Right ventricle myocardium superior (tissue), 1 donor: ENCODE data around the gene CHRM4. TPM values are rescaled to one million over a fixed set of nuclear protein-coding genes. Genes with fewer than 3 reads are reported as not detected.

Source experiments
- ATAC-seq: fragments of 200-7000 bp; cut with Tn5 transposase; one replicate; pipeline ENCODE4 v1.9.1; 2020; ENCODE audit warnings: mild to moderate bottlenecking; ENCODE audit not compliant: poor library complexity
- DNase-seq: peaks from one replicate; pipeline ENCODE4 v3.0.0-alpha.2; 2020
- intact Hi-C: fragments of 100-400 bp; cut with DNase I; formaldehyde crosslinking; loops from one replicate; pipeline ENCODE4 v1.11.2; 2022
- total RNA-seq: library from RNA; stranded (reverse); fragmentation: NEBNext Ultra II Directional; extraction: Animal tissue kit (Norgen Biotek cat#: 25700); gene quantifications from one replicate; pipeline ENCODE4 v1.2.1, GENCODE V29; 2021
- donor health status: DM: no; HTN: yes; CAD: no; lungs with severe emphysema.

Gene CHRM4
- total RNA-seq, 1 donor from 2014 or later, result not detected

GRCh38 chr11:46361283-46362155 is 30.1 kb downstream of the CHRM4 start:
- peak; percentile 82 for ATAC-seq
- DNase-seq, result peak; percentile 82
- intact Hi-C loops, result no loop called here

DNA sequence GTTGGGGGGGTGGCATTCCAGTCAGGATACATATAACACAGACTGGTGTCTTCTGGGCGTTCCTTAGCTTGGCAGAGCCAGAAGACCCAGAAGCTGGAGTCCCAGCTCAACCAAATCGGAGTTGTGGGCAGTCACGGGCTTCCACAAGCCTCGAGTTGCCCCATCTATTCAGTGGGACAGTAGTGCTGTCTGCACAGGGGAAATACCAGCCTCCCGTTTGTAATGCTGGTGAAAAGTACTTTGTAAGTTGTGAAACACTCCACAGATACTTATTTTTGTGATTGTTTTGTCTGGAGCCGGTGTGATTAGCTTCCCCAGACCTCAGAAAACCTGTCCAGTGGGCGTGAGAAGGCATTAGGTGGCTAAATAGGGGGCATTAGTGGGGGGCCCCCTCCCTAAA is 30.7 kb downstream of the CHRM4 start:
- ATAC-seq (no peak), DNase-seq (no peak)
- intact Hi-C loops, result no loop called here

DNA sequence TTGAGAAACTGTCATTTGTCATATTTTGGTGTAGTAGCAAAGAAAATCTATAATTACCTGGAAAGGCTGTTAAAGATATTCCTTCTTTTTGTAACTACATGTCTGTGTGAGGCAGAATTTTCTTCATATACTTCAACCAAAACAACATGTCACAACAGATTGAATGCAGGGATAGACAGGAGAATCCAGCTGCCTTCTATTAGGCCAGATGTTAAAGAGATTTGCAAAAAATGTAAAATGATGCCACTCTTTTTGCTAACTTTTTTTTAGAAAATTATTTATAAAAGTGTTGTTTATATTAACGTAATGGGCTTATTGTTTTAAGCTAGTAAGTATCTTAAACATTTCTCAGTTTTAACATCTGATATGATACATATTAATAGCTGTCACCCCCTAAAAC is 31.6 kb downstream of the CHRM4 start:
- no peak for DNase-seq
- intact Hi-C loops, result no loop called here
- ATAC-seq, result no peak

DNA sequence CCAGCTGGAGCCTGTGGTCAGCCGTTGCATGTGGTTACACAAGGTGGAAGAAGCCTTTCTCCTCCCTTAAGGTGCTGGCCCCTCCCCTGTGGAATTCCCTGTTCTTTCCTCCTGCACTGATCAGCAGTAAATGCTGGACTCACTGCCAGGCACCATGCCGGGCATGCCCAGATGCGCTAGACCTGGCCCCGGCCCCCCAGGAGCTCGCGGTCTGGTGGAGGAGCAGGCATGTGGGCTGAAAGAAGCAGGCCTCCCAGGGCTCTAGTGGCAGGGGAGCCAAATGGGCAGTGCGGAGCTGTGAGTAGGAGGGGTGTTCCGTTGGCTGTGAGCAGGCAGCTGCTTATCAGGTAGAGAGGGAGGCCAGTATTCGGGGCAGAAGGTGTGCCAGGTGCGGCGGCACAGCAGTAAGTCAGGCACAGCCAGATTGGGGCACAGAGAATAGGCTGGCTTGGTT is 34.1 kb downstream of the CHRM4 start:
- intact Hi-C loops, result no loop called here
- DNase-seq, result no peak
- peak; percentile 1 for ATAC-seq

DNA sequence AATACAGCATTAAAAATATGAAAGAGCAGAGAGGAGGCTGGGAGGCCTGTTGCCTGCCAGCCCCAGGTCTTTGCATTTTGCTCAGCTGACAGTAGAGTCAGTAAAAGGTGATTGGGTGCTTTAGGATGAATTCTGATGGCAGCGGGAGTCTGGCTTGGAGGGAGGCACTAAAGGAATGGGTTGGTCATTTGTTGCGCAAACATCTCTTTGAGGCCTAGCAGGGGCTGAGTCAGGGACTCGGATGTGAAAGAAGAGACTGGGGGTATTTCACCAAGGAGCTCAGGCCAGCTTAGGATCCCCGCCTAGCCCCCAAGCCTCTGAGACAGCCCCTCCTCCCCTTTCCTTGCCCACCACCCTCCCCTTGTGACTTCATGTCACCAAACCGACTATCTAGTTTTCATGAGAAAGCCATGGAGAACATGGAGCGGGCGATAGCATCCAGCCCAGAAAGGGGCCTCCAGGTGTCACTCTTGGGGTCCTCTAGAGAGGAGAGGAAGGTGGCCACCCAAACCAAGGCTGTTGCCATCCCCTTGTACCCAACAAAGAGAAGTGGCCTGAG is 34.6 kb downstream of the CHRM4 start:
- intact Hi-C loops, result no loop called here
- ATAC-seq (no peak), DNase-seq (no peak)

DNA sequence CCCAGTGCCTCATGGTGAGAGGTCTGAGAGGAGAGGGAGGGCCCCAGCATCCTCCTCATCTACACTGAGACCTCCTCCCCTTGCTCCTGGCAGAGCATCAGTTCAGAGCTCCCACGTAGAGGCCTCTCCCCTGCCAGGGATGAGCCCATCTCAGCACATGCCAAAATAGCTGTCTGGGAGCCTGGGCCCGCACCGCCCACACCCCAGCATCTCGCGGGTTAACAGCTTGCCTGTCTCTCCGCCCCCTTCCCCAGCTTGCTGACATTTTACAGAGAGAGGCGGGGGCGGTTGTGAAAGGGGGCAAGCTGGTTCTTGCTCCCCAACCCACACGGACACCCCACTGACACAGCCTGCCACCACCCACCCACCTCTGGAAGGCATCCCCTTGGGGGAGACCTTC is 37.9 kb downstream of the CHRM4 start:
- intact Hi-C loops, result no loop called here
- no peak for DNase-seq
- no peak for ATAC-seq

DNA sequence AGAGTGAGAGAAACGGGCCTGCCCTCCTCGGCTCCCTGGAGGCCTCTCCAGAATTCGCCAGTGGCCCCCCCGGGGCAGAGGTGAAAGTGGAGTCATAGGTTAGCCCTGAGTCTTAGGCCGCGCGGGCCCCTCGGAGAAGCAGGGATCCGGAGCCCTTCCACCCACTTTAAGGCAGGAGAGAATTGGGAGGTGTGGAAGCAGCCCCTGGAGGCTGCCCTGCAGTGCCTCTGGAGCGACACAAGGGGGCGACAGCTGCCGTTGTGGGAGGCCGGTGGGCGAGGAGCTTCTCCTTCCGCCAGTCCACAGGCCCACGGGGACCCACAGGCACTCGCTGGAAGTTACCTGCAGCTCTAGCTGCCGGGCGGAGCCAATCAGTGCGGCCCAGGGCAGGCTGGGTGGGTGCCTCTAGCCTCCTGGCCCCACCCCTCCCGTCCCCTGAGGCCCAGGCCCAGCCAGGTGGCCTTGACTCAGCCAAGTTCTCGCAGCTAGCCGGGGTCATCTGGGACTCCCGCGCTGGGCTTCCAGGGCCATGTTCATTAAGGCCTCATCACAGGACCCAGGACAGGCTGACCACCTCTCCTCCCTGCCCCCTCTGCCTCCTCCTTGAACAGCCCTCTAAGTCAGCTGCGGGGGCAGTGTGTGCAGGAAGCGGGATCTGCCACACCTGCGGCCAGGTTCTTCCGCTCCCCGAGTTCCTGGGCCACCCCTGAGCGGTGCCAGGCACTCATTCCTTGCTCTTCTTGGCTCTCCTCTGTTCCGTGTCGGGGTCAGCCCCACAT is 39.3 kb downstream of the CHRM4 start:
- ATAC-seq (peak; percentile 38), DNase-seq (peak; percentile 64)
- intact Hi-C loops, result no loop called here

- DNase-seq, result no peak
- intact Hi-C loops, result no loop called here
- peak; percentile 6 for ATAC-seq
These were observed 40.0 kb downstream of the CHRM4 start for GRCh38 chr11:46351606-46352005.

- no peak for DNase-seq
- intact Hi-C loops, result no loop called here
- ATAC-seq, result no peak
These were observed 40.4 kb downstream of the CHRM4 start for GRCh38 chr11:46351148-46351547.

DNA sequence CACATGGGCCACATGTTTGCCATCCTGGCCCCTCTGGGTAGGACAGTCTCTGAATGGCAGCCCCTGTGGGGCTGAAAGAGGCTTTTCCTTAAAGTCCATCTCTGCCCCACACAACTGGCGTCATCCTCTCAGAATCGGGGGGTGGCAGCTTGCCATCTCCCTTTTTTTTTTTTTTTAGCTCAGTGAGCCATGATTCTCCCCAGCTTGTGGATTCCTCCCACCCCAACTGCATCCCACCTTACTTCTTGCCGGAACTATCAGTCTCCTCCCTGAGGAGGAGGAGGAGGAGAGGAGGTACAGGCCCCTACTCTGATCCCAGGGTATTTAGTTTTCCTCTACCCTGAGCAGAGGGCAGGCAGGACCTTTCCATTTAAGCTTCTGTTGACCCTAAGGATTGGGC is 40.9 kb downstream of the CHRM4 start:
- intact Hi-C loops, result no loop called here

DNA sequence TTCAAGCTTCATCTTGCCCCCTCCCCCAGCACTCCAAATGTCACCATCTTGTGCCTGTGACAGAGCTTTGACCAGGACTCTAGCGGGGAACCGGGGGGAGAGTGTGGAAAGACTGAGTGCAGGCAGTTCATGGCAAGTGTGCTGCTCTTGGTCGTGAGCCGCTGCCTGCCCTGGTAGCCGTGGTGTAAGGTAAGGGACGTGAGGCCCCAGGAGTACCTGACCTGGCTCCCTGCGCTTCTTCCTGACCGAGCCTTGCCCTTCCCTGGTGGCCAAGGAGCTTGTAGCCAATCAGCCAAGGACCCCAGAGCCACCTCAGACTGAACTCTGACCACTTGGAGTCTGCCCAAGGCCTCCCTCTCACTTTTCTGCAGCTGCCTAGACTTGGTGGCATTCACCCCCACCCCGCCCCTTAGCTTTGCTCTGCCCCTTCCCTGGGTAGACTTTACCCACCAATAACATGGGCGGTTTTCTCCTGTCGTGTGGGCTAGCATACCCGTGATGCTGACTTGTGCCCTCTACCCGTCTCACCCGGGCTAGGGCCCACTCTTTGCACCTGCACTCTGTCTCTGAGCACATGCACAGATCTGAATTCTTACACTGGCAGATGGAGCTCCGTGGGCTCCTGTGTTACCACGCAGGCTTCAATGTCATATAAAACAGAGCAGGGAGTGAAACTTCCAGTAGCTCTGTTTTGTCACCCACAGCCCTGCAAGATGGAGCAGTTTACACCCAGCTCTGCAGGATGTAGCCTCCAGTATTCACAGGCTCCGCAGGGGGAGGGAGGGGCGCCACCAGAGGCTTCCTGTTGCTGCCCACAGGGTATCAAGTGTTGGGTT is 42.8 kb downstream of the CHRM4 start:
- no peak for DNase-seq
- peak; percentile 2 for ATAC-seq
- intact Hi-C loops, result no loop called here

More for the DNA sequence above, 40.9 kb downstream of the CHRM4 start:
- no peak for DNase-seq
- no peak for ATAC-seq

GRCh38 chr11:46347637-46348311 is 43.8 kb downstream of the CHRM4 start:
- DNase-seq, result peak; percentile 61
- intact Hi-C loops, result no loop called here

DNA sequence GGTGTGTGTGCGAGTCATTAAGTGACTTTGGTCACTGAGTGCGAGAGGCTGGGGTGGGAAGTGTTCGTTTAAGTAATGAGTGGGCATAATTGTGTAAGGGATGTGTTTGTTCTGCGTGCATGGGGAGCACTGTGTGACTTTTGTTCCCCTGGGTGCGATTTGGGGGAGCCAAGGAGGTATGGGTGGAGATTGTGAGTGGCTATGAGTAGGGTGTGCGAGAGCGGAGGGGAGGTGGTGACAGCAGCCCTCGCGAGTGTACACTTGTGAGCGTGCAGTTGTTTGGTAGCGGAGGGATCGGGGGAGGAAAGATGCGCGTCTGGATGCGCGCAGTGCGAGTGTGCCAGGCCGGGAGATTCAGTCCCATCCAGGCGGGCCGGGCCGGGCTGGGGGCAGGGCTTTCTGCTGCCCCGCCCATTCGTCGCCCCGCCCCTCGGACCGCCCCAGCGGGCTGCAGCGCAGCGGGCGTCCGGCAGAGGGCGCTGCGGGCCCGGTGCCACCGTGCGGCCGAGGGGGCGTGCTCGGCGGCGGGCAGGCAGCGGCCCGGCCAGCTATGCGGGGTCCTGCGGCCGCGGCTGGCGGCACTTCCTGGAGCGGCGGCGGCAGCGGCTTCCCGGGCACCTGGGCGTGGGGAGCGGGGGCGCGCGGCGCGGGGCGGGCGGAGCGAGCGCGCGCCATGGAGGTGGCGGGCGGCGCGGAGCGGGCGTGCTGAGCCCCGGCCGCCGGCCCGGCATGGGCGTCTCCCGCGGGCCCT is 44.5 kb downstream of the CHRM4 start, which contains the start of gene DGKZ:
Gene DGKZ (plus strand): TSS at position 578 of the 751 bp plus-strand sequence. CDS start 197 bp downstream, outside the sequence.
- peak; percentile 91 for ATAC-seq
- DNase-seq, result peak; percentile 91
- intact Hi-C loops, result no loop called here

More at GRCh38 chr11:46347637-46348311, 43.8 kb downstream of the CHRM4 start:
- ATAC-seq, result peak; percentile 1

DNA sequence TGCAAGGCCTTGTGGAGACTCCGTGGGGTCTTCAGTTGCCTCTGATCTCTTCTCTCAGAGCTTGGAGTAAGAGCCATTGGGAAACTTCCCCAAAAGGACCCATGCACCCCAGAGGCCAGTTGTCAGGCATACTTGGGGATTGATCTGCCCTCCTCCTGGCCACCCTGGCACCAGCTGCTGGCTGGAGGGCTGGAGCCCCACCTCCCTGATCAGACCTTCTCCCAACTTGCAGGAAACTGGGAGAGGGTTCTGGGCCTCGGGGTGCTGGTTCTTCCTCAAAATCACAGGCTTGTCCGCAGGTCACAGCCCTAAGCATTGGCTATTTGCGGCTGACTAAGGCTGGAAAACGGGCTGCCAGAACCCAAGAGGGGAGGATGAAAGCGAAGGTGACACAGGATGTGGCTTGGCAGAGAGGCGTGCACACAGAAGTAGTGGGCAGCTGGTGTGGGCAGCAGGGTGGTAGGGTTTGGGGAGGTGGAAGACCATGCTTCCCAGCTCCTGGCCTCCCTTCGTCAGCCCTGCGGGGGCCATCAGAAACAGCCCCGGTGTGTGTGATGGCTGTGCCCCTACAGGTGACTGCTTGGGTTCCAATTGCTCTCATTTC is 45.6 kb downstream of the CHRM4 start:
- intact Hi-C loops, result no loop called here
- DNase-seq, result no peak

GRCh38 chr11:46345131-46345597 is 46.4 kb downstream of the CHRM4 start:
- DNase-seq (peak; percentile 83), ATAC-seq (peak; percentile 18)
- intact Hi-C loops, result no loop called here

More for the DNA sequence above, 45.6 kb downstream of the CHRM4 start:
- no peak for ATAC-seq

DNA sequence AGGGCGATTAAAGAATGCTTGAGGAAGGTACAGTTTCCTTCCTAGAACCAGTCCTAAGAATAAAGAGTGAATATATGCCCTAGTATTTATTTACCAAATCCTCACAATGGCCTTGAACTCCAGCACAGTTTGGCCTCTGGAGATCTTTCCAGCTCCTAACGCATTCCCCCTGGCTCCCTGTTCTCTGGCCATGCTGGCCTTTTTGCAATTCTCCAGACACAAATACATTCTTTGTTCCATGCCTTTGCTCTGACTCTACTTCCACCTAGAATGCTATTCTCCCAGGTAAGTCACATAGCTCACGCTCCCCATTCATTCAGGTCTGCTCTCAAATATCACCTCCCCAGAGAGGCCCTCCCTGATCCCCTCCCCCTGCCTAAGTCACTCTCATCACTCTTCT is 48.1 kb downstream of the CHRM4 start:
- no peak for DNase-seq
- ATAC-seq, result no peak
- intact Hi-C loops, result no loop called here

DNA sequence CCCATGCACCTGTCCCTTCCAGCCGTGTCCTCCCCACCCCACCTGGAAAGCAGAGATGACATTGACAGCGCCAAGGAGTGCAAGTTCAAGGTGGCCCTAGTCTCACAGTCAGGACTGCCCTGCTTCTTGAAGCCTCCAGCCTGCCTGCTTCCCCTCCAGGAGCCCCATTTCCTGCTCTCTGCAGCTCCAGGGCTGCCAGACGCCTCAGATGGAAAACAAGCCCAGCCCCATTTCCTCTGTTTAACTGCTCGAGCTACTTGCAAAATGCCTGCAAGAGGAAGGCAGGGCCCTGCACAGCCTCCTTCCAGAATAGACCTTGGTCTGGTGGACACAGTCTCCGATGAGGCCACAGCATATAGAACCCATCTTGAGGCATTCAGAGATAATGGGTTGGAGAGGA is 49.3 kb downstream of the CHRM4 start:
- ATAC-seq, result no peak
- DNase-seq, result no peak
- intact Hi-C loops, result no loop called here
